ENCODE data around the gene RPL13.

The RPL13 gene

DNA sequence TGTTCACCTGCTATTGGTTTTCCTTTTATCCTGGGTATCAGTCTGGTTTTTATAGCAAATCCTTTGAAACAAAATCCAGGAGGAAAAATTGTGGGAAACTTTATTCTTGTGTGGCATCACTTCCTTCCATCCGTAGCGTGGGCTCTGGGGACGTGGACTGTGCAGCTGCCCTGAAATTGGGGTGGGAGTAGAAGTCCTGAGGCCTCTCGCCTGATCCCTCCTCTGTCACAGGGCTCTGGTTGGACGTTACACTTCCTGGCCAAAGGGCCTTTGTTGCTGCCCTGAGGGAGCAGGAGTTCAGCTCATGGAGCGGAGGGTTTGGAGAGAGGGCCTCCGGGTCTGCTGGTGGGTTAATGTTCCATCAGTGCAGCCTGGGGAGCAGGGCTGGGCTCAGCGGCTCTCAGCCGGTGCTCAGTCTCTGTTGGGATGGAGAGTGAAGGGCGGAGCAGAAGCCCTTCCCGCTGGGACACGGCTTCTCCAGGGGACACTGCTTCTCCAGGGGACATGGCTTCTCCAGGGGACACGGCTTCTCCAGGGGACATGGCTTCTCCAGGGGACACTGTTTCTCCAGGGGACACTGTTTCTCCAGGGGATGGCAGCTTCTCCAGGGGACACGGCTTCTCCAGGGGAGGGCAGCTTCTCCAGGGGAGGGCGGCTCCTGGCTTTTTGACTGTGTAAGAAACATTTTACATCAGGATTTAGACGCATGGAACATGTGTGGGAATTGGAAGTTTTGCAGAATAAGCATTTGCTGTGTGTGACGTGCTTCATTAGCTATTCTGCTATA is 15.2 kb upstream of the RPL13 start:
- DNase-seq (ENCODE audit: low read depth, low spot score): no peak

GRCh38 chr16:89545831-89546574 is 14.5 kb upstream of the RPL13 start:
- DNase-seq (ENCODE audit: low read depth, low spot score): no peak

DNA sequence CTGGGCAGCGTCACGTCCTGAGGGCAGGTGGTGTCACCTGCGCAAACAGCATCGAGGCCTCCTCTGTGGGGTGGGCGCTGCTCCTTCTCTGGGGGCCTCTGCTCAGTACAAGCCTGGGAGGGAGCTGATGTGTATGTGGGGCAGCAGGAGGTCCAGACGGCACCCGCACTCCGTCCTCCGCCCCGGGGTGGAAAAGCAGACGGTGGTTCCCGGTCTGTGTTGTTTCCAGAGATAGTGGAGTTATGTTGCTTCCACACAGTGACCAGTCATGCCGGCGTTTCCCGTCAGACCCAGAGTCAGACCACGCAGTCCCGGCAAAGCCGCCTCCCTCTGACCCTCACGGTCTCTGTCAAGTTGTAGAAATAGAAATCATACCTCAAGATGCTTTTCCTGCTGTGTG is 13.7 kb upstream of the RPL13 start:
- DNase-seq (ENCODE audit: low read depth, low spot score): no peak

DNA sequence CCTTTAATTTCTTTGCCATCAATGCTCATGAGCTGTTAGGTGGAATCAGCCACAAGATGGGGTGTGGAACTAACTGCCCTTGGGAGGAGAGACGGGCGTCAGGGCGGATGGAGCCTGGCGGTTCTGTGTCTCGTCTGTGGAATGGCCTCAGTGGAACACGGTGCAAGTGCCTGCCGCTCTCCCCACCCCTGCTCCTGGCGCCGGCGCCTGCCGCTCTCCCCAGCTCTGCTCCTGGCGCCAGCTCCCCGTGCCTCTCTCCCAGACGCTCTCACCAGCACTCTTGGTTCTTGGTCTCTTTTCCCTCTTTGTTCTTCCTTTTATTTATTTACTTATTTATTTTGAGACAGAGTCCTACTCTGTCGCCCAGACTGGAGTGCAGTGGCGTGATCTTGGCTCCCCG is 13.2 kb upstream of the RPL13 start:
- no peak for DNase-seq (ENCODE audit: low read depth, low spot score)

DNA sequence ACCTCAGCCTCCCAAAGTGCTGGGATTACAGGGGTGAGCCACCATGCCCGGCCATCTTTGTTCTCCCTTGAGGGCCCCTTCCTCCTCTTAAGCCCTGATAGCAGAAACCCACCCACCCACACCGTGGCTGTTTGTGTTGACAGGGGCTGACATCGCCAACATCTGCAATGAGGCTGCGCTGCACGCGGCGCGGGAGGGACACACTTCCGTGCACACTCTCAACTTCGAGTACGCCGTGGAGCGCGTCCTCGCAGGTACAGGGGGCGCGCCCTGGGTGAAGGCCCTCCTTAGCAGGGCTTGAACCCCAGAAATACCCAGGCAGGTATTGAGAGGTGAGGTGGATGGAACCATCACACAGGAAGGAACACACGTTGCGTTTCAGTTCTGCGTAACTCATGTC is 12.6 kb upstream of the RPL13 start:
- DNase-seq (ENCODE audit: low read depth, low spot score): no peak

DNA sequence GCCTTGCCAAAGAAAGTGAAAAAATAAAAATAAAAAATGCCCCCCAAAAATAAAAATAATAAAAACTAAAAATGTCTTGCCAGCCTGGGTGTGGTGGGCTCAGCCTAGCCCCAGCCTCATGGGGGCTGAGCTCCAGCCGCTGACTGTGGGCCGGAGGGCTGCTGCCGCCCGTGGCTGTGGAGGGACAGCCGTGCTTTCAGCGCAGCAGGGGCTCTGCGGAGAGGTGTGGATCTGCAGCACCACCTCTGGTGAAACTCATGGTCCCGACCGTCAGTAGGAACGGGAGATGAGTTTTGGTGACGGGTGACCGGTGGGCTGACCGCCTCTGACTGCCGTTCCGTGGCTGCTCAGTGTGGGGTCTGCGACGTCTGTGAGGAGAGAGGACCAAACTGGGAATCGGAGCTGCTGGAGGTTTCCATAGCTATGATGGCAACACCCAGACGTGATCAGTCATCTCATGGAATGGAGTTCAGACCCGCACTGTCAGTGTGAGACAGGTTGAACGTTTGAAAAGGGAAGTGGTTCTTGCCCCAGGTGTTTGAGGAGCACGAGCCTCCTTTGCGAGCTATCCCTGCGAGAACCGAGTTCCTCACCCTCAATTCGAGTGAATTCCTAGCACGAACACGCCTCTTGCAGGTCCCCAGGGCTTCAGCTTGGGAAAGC is 12.0 kb upstream of the RPL13 start:
- DNase-seq (ENCODE audit: low read depth, low spot score): no peak

DNA sequence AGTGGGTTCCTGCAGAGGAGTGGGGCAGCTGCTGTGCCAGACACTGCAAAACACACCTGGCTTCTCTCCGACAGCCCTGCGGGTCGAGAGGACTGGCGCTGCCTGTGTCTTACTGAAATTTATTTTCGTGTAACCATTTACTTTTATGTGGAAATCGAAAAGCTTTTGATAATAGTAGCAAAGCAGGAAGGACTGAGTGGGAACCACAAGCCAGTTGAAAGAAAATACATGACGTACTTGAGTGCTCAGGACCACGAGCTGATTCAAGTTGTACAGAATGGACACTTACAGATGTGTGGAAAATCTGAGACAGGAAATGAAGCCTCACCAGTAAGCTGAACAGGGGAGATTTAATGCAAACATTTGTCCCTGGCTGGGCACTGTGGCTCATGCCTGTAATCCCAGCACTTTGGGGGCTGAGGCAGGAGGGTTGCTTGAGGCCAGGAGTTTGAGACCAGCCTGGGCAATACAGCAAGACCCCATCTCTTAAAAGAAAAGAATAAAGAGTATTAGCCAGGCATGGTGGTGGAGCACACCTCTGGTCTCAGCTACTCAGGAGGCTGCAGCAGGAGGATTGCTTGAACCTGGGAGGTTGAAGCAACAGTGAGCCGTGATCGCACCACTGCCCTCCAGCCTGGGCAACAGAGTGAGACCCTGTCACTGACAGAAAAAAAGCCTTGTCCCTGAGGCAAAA is 11.3 kb upstream of the RPL13 start:
- no peak for DNase-seq (ENCODE audit: low read depth, low spot score)

DNA sequence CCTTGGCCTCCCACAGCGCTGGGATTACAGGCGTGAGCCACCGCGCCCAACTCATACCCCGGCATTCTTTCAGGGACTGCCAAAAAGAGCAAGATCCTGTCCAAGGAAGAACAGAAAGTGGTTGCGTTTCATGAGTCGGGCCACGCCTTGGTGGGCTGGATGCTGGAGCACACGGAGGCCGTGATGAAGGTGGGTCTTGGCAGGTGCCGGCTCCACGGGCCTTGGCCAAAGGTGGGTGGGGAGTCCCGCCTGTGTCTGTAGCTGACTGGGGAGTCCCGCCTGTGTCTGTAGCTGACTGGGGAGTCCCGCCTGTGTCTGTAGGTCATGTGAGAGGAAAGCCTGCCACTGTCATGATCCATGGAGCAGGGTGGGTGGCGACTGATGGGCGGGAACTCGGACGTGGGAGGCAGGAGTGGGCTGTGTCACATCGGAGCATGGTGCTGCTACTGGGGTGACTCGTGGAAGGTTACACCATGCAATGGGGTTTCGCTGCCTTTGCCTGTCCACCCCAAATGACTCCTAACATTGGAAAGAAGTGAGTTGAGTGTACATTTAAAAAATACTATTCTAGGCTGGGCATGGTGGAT is 10.0 kb upstream of the RPL13 start:
- DNase-seq (ENCODE audit: low read depth, low spot score): no peak

GRCh38 chr16:89552329-89552728 is 8.2 kb upstream of the RPL13 start:
- DNase-seq (ENCODE audit: low read depth, low spot score): no peak

DNA sequence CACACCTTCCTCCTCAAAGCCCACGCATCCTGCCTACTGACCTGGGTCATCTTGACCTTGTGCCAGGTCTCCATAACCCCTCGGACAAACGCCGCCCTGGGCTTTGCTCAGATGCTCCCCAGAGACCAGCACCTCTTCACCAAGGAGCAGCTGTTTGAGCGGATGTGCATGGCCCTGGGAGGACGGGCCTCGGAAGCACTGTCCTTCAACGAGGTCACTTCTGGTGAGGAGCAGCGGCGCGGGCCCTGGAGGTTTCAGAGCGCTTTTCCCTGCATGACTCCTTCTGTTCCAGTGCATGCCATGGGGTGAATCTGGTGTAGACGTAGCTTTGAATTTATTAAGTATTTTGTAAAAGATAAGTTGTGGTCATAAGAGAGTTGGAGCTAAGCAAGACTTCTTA is 7.6 kb upstream of the RPL13 start:
- DNase-seq (ENCODE audit: low read depth, low spot score): no peak

- no peak for DNase-seq (ENCODE audit: low read depth, low spot score)
Observed at GRCh38 chr16:89553733-89554132, 6.7 kb upstream of the RPL13 start.

DNA sequence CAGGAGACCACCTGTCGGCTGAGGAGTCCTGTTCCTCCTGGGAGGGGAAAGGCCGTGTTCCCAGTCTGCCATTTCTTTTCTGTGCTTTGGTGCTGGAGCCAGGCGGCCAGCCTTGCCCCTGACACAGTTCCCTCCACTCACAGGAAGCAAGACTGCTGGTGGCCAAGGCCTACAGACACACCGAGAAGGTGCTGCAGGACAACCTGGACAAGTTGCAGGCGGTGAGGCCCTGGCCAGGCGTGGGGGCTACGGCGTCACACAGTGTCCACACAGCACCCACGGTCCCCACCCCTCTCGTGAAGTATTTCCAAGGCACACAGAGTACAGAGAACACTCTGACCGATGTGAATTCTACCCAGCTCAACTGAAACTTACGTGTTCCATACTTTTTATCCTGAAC is 6.1 kb upstream of the RPL13 start:
- DNase-seq (ENCODE audit: low read depth, low spot score): no peak

DNA sequence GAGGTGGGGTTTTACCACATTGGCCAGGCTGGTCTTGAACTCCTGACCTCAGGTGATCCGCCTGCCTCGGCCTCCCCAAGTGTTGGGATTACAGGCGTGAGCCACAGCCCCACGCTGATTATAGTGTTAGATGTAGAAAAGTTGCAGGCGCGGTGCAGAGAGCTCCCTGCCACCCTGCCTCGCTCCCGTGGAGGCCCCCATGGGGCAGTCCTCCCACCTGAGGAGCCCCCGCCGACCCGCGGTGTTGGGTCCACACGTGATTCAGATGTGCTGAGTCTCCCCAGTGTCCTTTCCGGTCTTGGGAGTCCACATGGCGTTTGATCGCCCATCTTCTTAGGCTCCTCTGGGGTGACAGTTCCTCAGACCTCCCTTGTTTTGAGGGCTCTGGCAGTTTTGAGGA is 5.2 kb upstream of the RPL13 start:
- DNase-seq (ENCODE audit: low read depth, low spot score): no peak

DNA sequence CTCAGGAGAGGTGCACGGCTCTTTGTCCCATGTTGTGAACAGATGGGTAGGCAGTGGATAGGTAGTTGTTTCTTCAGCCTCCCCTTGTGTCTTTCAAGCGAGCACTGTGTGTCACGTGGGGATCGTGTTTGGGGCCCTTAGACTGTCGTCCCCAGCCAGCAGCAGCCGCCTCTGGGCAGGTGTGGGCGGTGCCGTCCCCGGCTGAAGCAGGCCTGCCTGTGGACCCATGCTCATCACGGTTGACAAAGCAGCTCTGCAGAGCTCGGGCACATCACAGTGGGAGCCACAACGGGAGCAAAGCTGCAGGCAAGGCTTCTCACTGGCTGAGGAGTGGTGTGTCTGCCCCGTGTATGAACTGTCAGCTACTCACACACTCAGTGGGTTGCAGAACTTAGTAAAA is 4.7 kb upstream of the RPL13 start:
- no peak for DNase-seq (ENCODE audit: low read depth, low spot score)

DNA sequence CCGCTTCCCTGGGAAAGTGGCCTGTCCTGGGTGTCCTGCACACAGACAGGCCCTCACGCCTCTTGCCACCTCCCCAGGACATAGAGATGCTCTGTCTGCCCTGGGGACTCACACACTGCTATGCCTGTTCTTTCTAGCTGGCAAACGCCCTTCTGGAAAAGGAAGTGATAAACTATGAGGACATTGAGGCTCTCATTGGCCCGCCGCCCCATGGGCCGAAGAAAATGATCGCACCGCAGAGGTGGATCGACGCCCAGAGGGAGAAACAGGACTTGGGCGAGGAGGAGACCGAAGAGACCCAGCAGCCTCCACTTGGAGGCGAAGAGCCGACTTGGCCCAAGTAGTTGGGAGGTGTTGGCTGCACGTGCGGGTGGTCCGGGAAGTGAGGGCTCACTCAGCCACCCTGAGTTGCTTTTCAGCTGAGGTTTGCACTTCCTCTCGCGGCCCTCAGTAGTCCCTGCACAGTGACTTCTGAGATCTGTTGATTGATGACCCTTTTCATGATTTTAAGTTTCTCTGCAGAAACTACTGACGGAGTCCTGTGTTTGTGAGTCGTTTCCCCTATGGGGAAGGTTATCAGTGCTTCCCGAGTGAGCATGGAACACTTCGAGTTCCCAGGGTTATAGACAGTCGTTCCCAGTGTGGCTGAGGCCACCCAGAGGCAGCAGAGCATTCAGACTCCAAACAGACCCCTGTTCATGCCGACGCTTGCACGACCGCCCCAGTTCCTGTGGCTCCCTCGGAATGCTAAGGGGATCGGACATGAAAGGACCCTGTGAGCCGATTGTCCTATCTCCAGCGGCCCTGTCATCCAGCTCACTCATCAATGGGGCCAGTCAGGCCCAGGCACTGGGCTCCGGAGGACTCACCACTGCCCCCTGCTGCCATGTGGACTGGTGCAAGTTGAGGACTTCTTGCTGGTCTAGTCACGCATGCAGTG is 3.5 kb upstream of the RPL13 start:
- no peak for DNase-seq (ENCODE audit: low read depth, low spot score)

DNA sequence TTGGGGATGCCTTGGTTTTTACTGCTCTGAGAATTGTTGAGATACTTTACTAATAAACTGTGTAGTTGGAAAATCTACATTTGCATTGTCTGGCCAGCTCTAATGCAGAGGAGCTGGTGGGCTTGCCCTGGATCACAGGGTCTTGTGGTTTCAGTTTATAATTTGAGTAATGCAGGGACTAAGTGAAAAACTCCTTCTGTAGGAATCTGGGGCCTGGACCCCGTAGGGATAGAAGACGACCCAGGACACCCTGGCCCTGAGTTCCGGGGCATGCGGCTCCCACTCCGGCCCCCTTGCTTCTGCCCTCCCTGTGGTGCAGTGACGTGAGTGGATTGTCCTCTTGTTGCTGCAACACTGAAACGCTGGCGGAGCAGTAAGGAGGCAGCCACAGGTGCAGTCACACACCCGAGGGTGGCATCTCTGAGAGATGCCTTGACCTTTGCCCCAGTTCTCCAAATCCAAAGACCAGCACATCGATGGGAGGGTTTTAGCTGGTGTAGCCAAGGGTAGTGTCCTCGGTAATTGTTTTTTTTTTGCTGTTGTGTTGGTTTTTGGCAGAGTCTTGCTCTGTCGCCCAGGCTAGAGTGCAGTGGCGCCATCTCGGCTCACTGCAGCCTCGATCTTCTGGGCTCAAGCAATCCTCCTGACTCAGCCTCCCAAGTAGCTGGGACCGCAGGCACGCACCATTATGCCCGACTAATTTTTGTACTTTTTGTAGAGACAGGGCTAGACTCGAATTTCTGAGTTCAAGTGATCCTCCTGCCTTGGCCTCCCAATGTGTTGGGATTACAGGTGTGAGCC is 2.6 kb upstream of the RPL13 start:
- no peak for DNase-seq (ENCODE audit: low read depth, low spot score)

- DNase-seq (ENCODE audit: low read depth, low spot score): no peak
Observed at GRCh38 chr16:89561142-89561883, 831 bp downstream of the RPL13 start.

DNA sequence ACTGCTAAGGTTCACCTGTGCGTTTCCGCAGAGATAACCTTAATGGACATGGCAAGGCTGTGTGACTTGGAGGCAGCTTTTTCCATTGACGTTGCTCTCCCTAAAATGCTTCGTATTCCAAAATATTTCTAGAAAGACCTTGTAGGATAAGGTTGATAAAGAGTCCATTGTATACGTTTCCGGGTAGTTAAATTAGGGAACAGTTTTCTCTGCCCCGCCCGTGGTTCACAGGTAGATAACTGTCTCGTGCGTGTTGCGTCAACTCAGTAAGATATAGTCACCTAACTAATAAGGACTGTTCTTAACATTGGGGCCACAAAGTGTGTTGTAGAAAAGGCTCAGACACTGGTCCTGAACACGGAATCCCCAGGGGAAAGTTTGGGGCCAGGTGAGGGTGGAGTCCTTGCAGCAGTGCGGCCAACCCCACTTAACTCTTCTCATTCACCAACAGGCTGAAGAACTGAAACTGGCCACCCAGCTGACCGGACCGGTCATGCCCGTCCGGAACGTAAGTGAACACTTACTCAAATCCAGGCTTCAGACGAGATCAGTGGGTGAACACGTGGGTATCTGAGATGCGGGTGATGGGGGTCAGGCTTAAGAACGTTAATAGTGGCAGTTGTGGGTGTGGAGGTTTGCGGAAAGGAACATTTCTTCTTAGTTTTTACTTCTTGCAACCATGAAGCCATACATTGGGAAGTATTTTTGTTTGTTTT is 1.6 kb downstream of the RPL13 start:
- no peak for DNase-seq (ENCODE audit: low read depth, low spot score)
